Stomach (tissue), 9 donors: ENCODE data around the gene GADD45GIP1. TPM values are rescaled to one million over a fixed set of nuclear protein-coding genes. Genes with fewer than 3 reads are reported as not detected.

Experiments used
- DNase-seq, 2 donors: peaks; one replicate each; pipeline versions ENCODE4 v3.0.0 to v3.0.0-alpha.2; 2013 to 2019
- H3K27ac ChIP-seq, 5 donors: fragments of 200-600 bp in 4 of 5; sonication (generic) in 4 of 5; one replicate each; pipeline ENCODE4 v1.5.1; 2013 to 2019; ENCODE audit warnings: mild to moderate bottlenecking in 1 of 5, moderate library complexity in 1 of 5
- H3K27me3 ChIP-seq, 3 donors: fragments of 200-600 bp; sonication (generic); one replicate each; pipeline ENCODE4 v1.5.1; 2017 to 2019; ENCODE audit warnings: mixed run types in 1 of 3
- H3K36me3 ChIP-seq, 4 donors: fragments of 200-600 bp; sonication (generic); 1 replicate in 3 of 4; 2 replicates in 1 of 4; pipeline ENCODE4 v1.5.1; 2016 to 2019
- H3K4me1 ChIP-seq, 4 donors: fragments of 200-600 bp; sonication (generic); one replicate each; pipeline ENCODE4 v1.5.1; 2016 to 2019
- H3K4me3 ChIP-seq, 4 donors: fragments of 200-600 bp; sonication (generic) in 3 of 4; one replicate each; pipeline ENCODE4 v1.5.1; 2016 to 2019; ENCODE audit warnings: mild to moderate bottlenecking in 1 of 4
- H3K9me3 ChIP-seq, 4 donors: fragments of 200-600 bp; sonication (generic); one replicate each; pipeline ENCODE4 v1.5.1; 2016 to 2019
- CTCF ChIP-seq, 7 experiments: fragments of 450-650 bp in 4 of 7; fragments of 200-600 bp in 3 of 7; sonication (generic) in 3 of 7; IDR thresholded peaks; one replicate each; pipeline ENCODE4 v1.5.1; 2016 to 2019; ENCODE audit warnings: antibody characterized with exemption in 7 of 7, control low read depth in 2 of 7, mild to moderate bottlenecking in 1 of 7
- EP300 ChIP-seq: sonication (generic); formaldehyde crosslinking; IDR thresholded peaks from one replicate; pipeline ENCODE4 v1.6.1; 2017; ENCODE audit warnings: antibody characterized with exemption
- POLR2A ChIP-seq, 4 donors: fragments of 450-650 bp; IDR thresholded peaks; one replicate each; pipeline ENCODE4 v1.6.1; 2016; ENCODE audit warnings: antibody characterized with exemption in 4 of 4, control low read depth in 2 of 4, mild to moderate bottlenecking in 1 of 4, moderate library complexity in 1 of 4
- POLR2AphosphoS5 ChIP-seq, 3 donors: sonication (generic); formaldehyde crosslinking; IDR thresholded peaks; one replicate each; pipeline ENCODE4 v1.6.1; 2016; ENCODE audit warnings: antibody characterized with exemption in 3 of 3
- WGBS, 5 donors: extraction: QIAGEN DNeasy Blood & Tissue Kit in 3 of 5; methylation state at CpG; one replicate each; pipeline versions ENCODE4 v1.1.5 to v1.1.7; 2013 to 2018; 5-methylcytosine and 5-hydroxymethylcytosine counted together
- intact Hi-C: fragments of 100-400 bp; cut with DNase I; formaldehyde crosslinking; loops from one replicate; pipeline ENCODE4 v1.15.1; 2023; ENCODE audit warnings: low total_unique reads
- polyA plus RNA-seq, 3 donors: library from polyadenylated mRNA; stranded (reverse); fragments of 200-250 nt; gene quantifications; one replicate each; pipeline ENCODE4 v1.2.3, GENCODE V29; 2013
- total RNA-seq, 5 donors: library from RNA; depleted of rRNA; stranded (reverse); fragments of >200 nt; gene quantifications; one replicate each; pipeline versions ENCODE4 v1.1.0 to v1.2.3, GENCODE V29; 2014 to 2016
- donor health status: healthy with polysubstance abuse.
- donor health status: Bipolar disorder and iron deficiency.
- donor health status: healthy.

GADD45GIP1 gene
- total and polyA plus RNA-seq, 8 donors: 1.8 to 93.3 (median 51.1) TPM

- Histone ChIP-seq H3K4me1 (peaks cover 6 to 20% (median 18%) of the 10 kb centered on the region in 4 donors), H3K27me3 (no peaks in the 10 kb centered on the region), H3K4me3 (no peak within 1 kb of the TSS), H3K27ac (peak within 1 kb of the TSS in 2 of 5 donors; percentile 26 to 70), H3K36me3 (no peaks in the 10 kb centered on the region), H3K9me3 (no peaks in the 10 kb centered on the region)
- DNase-seq: peak; percentile 32 to 65
- intact Hi-C loops: no loop called here
- WGBS, 5 donors: 35 to 47% (median 40%) methylated on average over 14 of the region's 14 CpGs
- TF ChIP-seq POLR2AphosphoS5 (IDR thresholded peaks at IDR 0.05) (no peak), POLR2A (IDR thresholded peaks at IDR 0.05) (no peak), EP300 (no peak), CTCF (IDR thresholded peaks at IDR 0.05) (no peak)
These were observed 12.4 kb upstream of the GADD45GIP1 start, which contains the start of gene DAND5 for GRCh38 chr19:12969292-12969988. Gene DAND5, plus strand, starts transcription at chr19:12969576. Its CDS starts 85 bp downstream, at chr19:12969661.

- Histone ChIP-seq H3K9me3 (no peaks in the 10 kb centered on the region), H3K4me1 (peaks cover 6 to 20% (median 18%) of the 10 kb centered on the region in 4 donors), H3K36me3 (no peaks in the 10 kb centered on the region), H3K27ac (no peak overlapping the region), H3K4me3 (no peak overlapping the region), H3K27me3 (no peaks in the 10 kb centered on the region)
- intact Hi-C loops: no loop called here
- DNase-seq: no peak
- 94 to 97% (median 95%) methylated on average over 5 of the region's 5 CpGs for WGBS, 5 donors
- TF ChIP-seq POLR2A (IDR thresholded peaks at IDR 0.05) (no peak), CTCF (IDR thresholded peaks at IDR 0.05) (no peak), EP300 (no peak), POLR2AphosphoS5 (IDR thresholded peaks at IDR 0.05) (no peak)
These were observed 10.9 kb upstream of the GADD45GIP1 start for GRCh38 chr19:12967907-12968306.

- DNase-seq: no peak
- TF ChIP-seq CTCF (IDR thresholded peaks at IDR 0.05): no peak
- no peak for TF ChIP-seq EP300
- TF ChIP-seq POLR2AphosphoS5 (IDR thresholded peaks at IDR 0.05): no peak
- TF ChIP-seq POLR2A (IDR thresholded peaks at IDR 0.05): no peak
- peak overlapping the region; percentile 43 to 50 (median 47) for H3K4me3 ChIP-seq
- intact Hi-C loops: no loop called here
- H3K4me1 ChIP-seq: peaks cover 6 to 20% (median 18%) of the 10 kb centered on the region in 4 donors
- H3K9me3 ChIP-seq: no peaks in the 10 kb centered on the region
- H3K27ac ChIP-seq: peak overlapping the region; percentile 66 to 77 (median 75)
- no peaks in the 10 kb centered on the region for H3K36me3 ChIP-seq
- no peaks in the 10 kb centered on the region for H3K27me3 ChIP-seq
- WGBS, 5 donors: 38 to 48% (median 42%) methylated on average over 8 of the region's 8 CpGs
These were observed 8.8 kb upstream of the GADD45GIP1 start for GRCh38 chr19:12965812-12966135.

GRCh38 chr19:12965017-12965811 is 8.2 kb upstream of the GADD45GIP1 start:
- peak overlapping the region; percentile 66 to 77 (median 75) for H3K27ac ChIP-seq
- no peaks in the 10 kb centered on the region for H3K27me3 ChIP-seq
- peaks cover 6 to 20% (median 18%) of the 10 kb centered on the region in 4 donors for H3K4me1 ChIP-seq
- intact Hi-C loops: no loop called here
- no peaks in the 10 kb centered on the region for H3K36me3 ChIP-seq
- H3K4me3 ChIP-seq: peak overlapping the region; percentile 43 to 50 (median 47)
- TF ChIP-seq POLR2A (IDR thresholded peaks at IDR 0.05) (no peak), CTCF (IDR thresholded peaks at IDR 0.05) (peak in 5 of 7 experiments; percentile 84 to 96 (median 95)), EP300 (no peak)
- WGBS, 5 donors: 0 to 1% (median 0%) methylated on average over 24 to 34 of the region's 34 CpGs
- DNase-seq: peak; percentile 88 to 93
- H3K9me3 ChIP-seq: no peaks in the 10 kb centered on the region
